Activated T-helper 1 cell treated with anti-CD3 and anti-CD28 coated beads, Interleukin-12 subunit alpha, Interleukin-12 subunit beta, Interleukin-2, Interleukin-4 antibody, amounts not matched to agents 30 ng/mL and 10 ng/mL and 1 ng/mL, durations not matched to agents 14 hours and 24 hours and 36 hours (primary cell): ENCODE results near the gene DPEP1. TPM values are rescaled to one million over a fixed set of nuclear protein-coding genes. Genes with fewer than 3 reads are reported as not detected.
A peak's percentile ranks its signal among the peaks of the same experiment; 100 is the strongest.
"Not testable (repeated sequence)": the region's sequence is repeated elsewhere in the genome, so short reads cannot be mapped to it uniquely, and the experiment has no call there.

Experiments
- DNase-seq: peaks from one replicate; pipeline ENCODE4 v3.0.0; 2021; ENCODE audit warnings: low spot score
- H3K27ac Mint-ChIP-seq: one replicate; pipeline ENCODE4 v1.8.0; 2021; ENCODE audit warnings: mild to moderate bottlenecking, mixed read lengths
- H3K27me3 Mint-ChIP-seq: one replicate; pipeline ENCODE4 v1.8.0; 2022; ENCODE audit warnings: mild to moderate bottlenecking, moderate library complexity, mixed read lengths; ENCODE audit not compliant: insufficient read depth
- H3K36me3 Mint-ChIP-seq: one replicate; pipeline ENCODE4 v1.8.0; 2021; ENCODE audit warnings: low read depth, mixed read lengths
- H3K4me1 Mint-ChIP-seq: one replicate; pipeline ENCODE4 v1.8.0; 2021; ENCODE audit warnings: low read depth, mixed read lengths
- H3K4me3 Mint-ChIP-seq: one replicate; pipeline ENCODE4 v1.8.0; 2021; ENCODE audit warnings: mild to moderate bottlenecking, moderate library complexity, mixed read lengths
- H3K9me3 Mint-ChIP-seq: one replicate; pipeline ENCODE4 v1.8.0; 2021; ENCODE audit warnings: mixed read lengths
- intact Hi-C: fragments of 100-400 bp; cut with micrococcal nuclease; formaldehyde crosslinking; loops from one replicate; pipeline ENCODE4 v1.15.1; 2024
- total RNA-seq: library from RNA; stranded (reverse); gene quantifications from 2 replicates; pipeline ENCODE4 v1.2.3, GENCODE V29; 2022

DPEP1 gene
- total RNA-seq, 1 donor from 2014 or later: not detected

DNA sequence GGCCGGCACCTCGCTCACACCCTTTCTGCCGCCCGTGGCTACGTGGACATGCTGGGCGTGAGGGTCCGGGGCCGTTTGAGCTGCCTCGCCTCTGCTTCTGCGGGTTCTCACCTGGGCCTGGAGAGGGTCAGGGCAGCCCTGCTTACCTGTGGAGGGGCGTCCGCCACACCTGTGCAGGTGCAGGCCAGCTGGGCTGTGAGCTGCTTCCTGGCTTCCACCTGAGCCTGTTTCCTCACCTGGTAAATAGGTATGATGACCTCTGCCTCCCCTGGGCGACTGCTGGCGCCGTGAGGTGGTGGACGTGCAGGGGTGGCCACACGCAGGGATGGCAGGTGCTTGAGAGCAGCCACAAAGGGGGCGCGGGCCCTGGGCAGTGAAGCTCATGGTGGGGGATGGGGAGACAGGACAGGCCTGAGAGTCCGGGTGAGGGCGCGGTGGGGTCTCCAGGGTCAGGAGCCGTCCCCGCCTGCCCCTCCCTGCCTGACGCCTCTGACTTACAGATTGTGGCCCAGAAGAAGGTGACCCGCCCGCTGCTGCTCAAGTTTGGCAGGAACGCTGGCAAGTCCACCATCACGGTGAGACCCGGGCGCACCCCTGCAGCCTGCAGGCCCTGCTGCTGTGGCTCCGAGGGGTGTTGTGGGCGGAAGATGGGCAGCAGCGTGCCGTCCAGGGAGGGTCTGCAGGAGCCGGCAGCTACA, 30.1 kb upstream of the DPEP1 start:
- DNase-seq: no peak
- H3K4me3 Mint-ChIP-seq: no peak overlapping the region
- intact Hi-C loops: no loop called here
- H3K4me1 Mint-ChIP-seq: no peaks in the 10 kb centered on the region
- H3K27me3 Mint-ChIP-seq: peaks cover under 1% of the 10 kb centered on the region
- H3K36me3 Mint-ChIP-seq: no peaks in the 10 kb centered on the region
- no peak overlapping the region for H3K27ac Mint-ChIP-seq
- H3K9me3 Mint-ChIP-seq: no peaks in the 10 kb centered on the region

DNA sequence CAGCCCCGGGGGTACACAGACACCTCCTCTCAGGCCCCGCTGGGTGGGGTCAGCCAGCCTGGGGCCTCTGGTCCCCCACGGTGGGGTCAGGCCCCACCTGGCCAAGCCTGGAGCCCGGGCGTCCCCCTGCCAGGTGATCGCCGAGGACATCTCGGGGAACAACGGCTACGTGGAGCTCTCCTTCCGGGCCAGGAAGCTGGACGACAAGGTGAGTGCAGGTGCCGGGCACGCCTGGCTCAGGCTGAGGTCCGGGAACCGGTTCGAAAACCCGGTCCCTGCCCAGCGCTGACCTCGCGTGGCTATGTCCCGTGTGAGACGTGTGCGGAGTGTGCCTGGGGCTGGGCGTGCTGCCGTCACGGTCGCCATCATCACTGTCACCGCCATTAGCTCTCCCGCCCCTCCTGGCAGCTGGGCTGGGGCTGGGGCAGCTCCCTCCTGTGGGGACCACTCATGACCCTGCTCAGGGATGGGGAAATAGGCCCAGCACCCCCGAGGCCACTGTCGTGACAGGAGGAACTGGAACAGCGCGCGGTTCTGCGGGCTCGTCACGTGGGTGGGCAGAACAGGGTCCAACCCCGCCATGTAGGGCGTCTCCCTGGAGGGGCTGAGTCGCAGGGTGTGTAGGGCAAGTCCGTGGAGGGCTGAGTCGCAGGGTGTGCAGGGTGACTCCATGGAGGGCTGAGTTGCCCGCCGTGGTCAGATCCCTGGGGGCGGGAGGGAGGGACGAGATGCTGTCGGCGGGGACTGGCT, 29.4 kb upstream of the DPEP1 start:
- intact Hi-C loops: no loop called here
- H3K27me3 Mint-ChIP-seq: no peaks in the 10 kb centered on the region
- DNase-seq: no peak
- no peak overlapping the region for H3K27ac Mint-ChIP-seq
- H3K9me3 Mint-ChIP-seq: no peaks in the 10 kb centered on the region
- no peaks in the 10 kb centered on the region for H3K4me1 Mint-ChIP-seq
- no peak overlapping the region for H3K4me3 Mint-ChIP-seq
- H3K36me3 Mint-ChIP-seq: no peaks in the 10 kb centered on the region

DNA sequence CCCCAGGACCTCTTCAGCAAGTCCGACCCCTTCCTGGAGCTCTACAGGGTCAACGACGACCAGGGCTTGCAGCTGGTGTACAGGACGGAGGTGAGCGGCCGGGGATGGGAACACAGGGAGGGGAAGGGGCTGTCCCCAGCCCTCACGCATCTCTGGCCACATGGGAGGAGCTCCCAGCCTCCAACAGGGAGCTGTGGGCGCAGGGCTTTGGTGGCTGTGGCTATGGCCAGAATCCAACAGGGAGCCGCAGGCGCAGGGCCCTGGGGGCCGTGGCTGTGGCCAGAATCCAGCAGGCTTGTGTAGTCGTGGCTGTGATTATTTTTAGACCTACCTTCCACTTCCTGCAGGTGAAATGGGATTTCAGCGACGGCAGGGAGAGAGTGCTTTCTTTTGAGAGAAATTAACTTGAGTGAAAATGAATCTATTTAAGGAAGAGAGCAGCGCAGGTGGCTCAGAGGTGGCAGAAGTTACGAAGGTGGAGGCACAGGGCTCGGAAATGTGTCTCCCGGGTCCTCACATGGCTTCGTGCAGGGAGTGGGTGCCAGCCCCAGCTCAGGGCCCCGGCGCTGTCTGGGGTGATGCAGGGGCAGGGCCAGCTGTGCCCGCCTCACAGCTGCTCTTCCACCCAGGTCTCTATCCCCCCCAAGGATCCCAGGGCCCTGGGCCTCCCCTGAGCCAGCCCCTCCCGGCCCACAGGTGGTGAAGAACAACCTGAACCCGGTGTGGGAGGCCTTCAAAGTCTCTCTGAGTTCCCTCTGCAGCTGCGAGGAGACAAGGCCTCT, 28.5 kb upstream of the DPEP1 start:
- DNase-seq: no peak
- Mint-ChIP-seq H3K9me3 (no peaks in the 10 kb centered on the region), H3K4me1 (no peaks in the 10 kb centered on the region), H3K27me3 (no peaks in the 10 kb centered on the region), H3K36me3 (no peaks in the 10 kb centered on the region), H3K4me3 (no peak overlapping the region), H3K27ac (no peak overlapping the region)
- intact Hi-C loops: no loop called here

DNA sequence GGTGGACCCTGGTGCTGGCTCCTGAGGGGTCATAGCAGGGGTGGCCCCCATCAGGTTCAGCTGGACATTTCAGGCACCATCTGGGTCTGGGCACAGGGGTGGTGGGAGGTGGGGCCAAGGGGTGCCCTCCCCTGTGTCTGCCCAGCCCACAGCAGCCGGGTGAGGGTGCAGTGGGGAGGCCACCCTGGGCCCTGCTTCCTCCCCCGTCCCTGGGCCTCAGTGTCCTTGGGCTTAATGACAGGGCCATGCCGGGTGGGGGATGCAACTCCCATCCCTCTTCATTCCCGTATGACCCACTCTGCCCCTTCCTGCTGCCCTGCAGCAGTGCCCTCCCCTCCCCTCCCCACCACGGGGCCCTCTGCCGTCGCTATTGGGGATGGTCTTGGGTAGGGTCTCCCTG, 27.2 kb upstream of the DPEP1 start:
- no peaks in the 10 kb centered on the region for H3K36me3 Mint-ChIP-seq
- no peak overlapping the region for H3K27ac Mint-ChIP-seq
- DNase-seq: no peak
- no peaks in the 10 kb centered on the region for H3K27me3 Mint-ChIP-seq
- intact Hi-C loops: no loop called here
- H3K4me3 Mint-ChIP-seq: no peak overlapping the region
- no peaks in the 10 kb centered on the region for H3K4me1 Mint-ChIP-seq
- no peaks in the 10 kb centered on the region for H3K9me3 Mint-ChIP-seq

DNA sequence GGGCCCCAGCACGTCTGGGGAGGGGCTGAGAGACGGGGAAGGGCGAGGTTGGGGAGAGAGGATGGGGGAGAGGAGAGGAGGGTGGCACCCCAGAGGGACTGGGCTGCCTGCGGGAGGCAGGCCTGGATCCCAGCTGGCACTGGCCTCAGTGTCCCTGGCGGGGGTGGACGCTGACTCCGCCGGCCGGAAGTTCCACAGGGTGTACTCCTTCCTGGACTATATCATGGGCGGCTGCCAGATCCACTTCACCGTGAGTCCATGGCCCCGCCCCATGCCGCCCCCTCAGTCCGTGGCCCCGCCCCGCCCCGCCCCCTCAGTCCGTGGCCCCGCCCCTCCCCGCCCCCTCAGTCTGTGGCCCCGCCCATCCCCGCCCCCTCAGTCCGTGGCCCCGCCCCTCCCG, 26.6 kb upstream of the DPEP1 start:
- Mint-ChIP-seq H3K4me1 (no peaks in the 10 kb centered on the region), H3K27ac (no peak overlapping the region), H3K27me3 (no peaks in the 10 kb centered on the region), H3K4me3 (no peak overlapping the region), H3K9me3 (no peaks in the 10 kb centered on the region), H3K36me3 (no peaks in the 10 kb centered on the region)
- DNase-seq: no peak
- intact Hi-C loops: loop anchor here (1.0 kb wide), 1 partner anchor 12 kb away; the partner anchor contains the start of gene CPNE7

DNA sequence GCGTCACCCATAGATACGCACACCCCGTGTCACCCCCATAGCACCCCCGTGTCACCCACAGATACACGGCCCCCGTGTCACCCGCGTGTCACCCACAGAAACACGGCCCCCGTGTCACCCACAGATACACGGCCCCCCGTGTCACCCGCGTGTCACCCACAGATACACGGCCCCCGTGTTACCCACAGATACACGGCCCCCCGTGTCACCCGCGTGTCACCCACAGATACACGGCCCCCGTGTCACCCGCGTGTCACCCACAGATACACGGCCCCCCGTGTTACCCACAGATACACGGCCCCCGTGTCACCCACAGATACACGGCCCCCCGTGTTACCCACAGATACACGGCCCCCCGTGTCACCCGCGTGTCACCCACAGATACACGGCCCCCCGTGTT, 25.8 kb upstream of the DPEP1 start:
- not testable (repeated sequence) for H3K4me3 Mint-ChIP-seq, H3K4me1 Mint-ChIP-seq, H3K27ac Mint-ChIP-seq, H3K9me3 Mint-ChIP-seq, H3K27me3 Mint-ChIP-seq, H3K36me3 Mint-ChIP-seq, DNase-seq
- intact Hi-C loops: loop anchor here (1.0 kb wide), 1 partner anchor 12 kb away; the partner anchor contains the start of gene CPNE7

DNA sequence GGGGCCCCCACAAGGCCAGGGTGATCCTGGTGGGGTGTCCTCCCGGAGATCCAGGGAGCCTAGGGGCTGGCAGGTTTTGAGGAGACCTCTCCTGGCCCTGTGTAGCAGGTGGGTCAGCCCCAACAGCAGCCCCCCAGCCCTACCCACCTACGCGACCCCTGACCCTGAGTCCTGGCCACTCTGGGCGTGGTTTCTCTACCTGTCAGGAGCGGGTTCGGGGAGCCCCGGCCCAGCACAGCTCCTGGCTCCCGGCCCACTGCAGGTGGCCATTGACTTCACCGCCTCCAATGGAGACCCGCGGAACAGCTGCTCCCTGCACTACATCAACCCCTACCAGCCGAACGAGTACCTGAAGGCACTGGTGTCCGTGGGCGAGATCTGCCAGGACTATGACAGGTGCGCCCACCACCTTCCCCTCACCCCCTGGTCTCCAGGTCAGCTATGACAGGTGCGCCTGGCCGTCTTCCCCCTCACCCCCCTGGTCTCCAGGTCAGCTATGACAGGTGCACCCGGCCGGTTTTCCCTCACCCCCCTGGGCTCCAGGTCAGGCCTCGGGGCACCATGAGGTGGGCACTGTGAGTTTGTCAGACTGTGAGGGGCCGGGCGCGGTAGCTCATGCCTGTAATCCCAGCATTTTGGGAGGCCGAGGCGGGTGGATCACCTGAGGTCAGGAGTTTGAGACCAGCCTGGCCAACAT, 24.9 kb upstream of the DPEP1 start:
- H3K9me3 Mint-ChIP-seq: no peaks in the 10 kb centered on the region
- no peak overlapping the region for H3K27ac Mint-ChIP-seq
- intact Hi-C loops: no loop called here
- no peaks in the 10 kb centered on the region for H3K27me3 Mint-ChIP-seq
- peaks cover 2% of the 10 kb centered on the region for H3K4me1 Mint-ChIP-seq
- H3K36me3 Mint-ChIP-seq: no peaks in the 10 kb centered on the region
- no peak overlapping the region for H3K4me3 Mint-ChIP-seq
- DNase-seq: no peak

DNA sequence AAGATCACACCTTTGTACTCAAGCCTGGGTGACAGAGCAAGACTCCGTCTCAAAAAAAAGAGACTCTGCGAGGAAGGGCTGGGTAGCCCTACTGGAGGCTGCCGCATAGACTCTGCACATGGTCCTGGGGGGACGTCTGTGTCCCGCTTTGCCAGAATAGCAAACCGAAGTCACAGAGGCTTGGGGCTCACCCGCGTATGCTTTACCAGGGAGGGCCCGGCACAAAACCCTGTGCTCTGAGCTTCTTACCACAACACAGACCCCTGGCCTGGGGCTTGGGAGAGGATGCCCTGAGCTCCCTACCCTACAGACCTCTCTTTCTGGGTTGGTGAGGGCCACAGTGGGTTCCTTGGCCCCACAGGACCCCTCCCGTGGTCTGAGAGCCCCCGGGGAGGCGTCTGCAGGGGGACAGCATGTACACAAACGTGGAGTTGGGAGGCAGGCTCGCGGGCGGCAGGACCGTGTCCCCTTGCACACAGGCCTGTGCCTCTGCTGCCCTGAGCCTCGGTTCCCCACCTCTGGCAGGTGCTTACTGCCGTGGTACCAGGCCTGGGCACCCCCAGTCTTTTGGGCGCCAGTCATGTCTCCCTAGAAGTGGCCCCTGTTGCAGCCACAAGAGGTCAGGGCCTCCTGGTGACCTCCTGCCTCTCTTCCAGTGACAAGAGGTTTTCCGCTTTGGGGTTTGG, 24.1 kb upstream of the DPEP1 start:
- Mint-ChIP-seq H3K27me3 (no peaks in the 10 kb centered on the region), H3K4me1 (peaks cover 7% of the 10 kb centered on the region), H3K27ac (no peak overlapping the region), H3K36me3 (no peaks in the 10 kb centered on the region), H3K9me3 (no peaks in the 10 kb centered on the region), H3K4me3 (no peak overlapping the region)
- no peak for DNase-seq
- intact Hi-C loops: no loop called here

DNA sequence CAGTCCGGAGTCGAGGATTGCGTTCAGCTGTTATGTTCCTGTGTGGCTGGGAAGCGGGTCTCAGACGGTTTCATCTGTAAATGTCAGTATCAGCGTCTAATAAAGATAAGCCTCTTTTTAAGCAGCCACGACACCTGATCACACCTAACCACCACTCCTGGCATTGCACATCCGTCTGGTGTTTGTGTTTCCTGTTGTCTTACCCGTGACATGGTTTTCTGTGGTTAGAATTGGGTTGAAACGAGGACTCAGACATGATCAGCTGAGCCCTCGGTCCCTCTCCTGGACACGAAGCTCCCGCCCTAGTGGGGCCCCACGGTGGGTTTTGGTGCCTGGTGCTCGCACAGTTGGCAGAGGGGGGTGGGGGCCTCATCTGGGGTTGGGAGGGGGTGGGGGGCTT, 19.6 kb upstream of the DPEP1 start:
- Mint-ChIP-seq H3K27ac (peak overlapping the region; percentile 13), H3K9me3 (no peaks in the 10 kb centered on the region), H3K36me3 (no peaks in the 10 kb centered on the region), H3K4me1 (peaks cover 7% of the 10 kb centered on the region), H3K27me3 (no peaks in the 10 kb centered on the region), H3K4me3 (no peak overlapping the region)
- peak; percentile 22 for DNase-seq
- intact Hi-C loops: no loop called here

DNA sequence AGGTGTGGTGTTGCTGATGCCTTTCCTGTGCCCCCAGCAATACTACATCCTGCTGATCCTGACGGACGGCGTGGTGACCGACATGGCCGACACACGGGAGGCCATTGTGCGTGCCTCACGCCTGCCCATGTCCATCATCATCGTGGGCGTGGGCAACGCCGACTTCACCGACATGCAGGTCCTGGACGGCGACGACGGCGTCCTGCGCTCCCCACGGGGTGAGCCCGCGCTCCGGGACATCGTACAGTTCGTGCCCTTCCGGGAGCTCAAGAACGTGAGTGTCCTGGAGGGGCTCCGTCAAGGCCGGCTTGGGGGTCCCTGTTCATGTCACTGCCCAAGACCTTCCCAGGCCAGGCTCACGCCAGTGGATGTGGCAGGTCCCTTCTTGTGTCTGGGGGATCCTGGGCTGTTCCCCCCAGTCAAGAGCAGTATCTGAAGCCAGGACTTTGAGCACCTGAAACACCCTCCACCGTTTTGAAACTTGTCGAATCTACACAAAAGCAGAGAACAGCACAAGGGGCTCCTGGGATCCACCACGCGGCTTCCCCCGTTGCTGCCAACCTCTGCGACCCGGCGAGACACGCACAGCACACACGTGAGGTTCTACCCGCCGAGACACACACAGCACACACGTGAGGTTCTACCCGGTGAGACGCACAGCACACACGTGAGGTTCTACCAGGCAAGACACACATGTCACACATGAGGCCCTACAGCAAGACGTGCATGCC, 17.9 kb upstream of the DPEP1 start:
- H3K4me1 Mint-ChIP-seq: peaks cover 7% of the 10 kb centered on the region
- no peaks in the 10 kb centered on the region for H3K27me3 Mint-ChIP-seq
- no peak overlapping the region for H3K4me3 Mint-ChIP-seq
- no peaks in the 10 kb centered on the region for H3K36me3 Mint-ChIP-seq
- no peaks in the 10 kb centered on the region for H3K9me3 Mint-ChIP-seq
- intact Hi-C loops: no loop called here
- H3K27ac Mint-ChIP-seq: no peak overlapping the region
- DNase-seq: no peak

DNA sequence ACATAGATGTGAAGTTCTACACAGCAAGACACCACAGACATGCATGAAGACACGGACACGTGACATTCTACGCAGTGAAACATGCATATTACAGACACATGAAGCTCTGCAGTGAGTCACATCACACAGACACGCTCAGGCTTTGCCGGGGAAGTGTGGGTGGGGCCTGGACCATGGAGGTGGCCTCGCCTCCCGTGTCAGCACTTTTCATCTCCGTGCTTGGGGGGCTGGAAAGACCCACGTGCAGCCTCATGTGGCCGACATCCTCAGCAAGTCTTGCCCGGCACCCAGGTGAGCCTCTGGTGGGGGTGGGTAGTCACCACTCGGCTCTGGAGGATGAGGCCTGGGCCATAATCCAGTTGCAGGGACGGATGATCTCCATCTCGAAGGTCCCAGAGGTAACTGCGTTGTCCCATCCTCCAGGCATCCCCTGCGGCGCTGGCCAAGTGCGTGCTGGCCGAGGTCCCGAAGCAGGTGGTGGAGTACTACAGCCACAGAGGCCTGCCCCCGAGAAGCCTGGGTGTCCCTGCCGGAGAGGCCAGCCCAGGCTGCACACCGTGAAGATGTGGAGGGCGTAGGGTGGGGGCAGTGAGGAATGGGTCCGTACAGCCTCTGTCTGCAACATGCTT, 17.3 kb upstream of the DPEP1 start:
- Mint-ChIP-seq H3K4me1 (peaks cover 7% of the 10 kb centered on the region), H3K4me3 (no peak overlapping the region), H3K9me3 (no peaks in the 10 kb centered on the region), H3K36me3 (no peaks in the 10 kb centered on the region), H3K27ac (no peak overlapping the region), H3K27me3 (no peaks in the 10 kb centered on the region)
- intact Hi-C loops: no loop called here
- no peak for DNase-seq
